Vagina (tissue), 2 donors: ENCODE results near the gene SLC6A4. TPM values are rescaled to one million over a fixed set of nuclear protein-coding genes. Genes with fewer than 3 reads are reported as not detected.
A peak's percentile ranks its signal among the peaks of the same experiment; 100 is the strongest.

ENCODE experiments used
- DNase-seq, 2 donors: peaks; one replicate each; pipeline ENCODE4 v3.0.0-alpha.2; 2017; ENCODE audit errors: extremely low spot score in 2 of 2
- H3K27ac ChIP-seq: fragments of 200-600 bp; sonication (generic); one replicate; pipeline ENCODE4 v1.5.1; 2019
- H3K27me3 ChIP-seq: fragments of 200-600 bp; sonication (generic); one replicate; pipeline ENCODE4 v1.5.1; 2019
- H3K36me3 ChIP-seq, 2 donors: fragments of 200-600 bp; sonication (generic); one replicate each; pipeline ENCODE4 v1.5.1; 2017 to 2019
- H3K4me1 ChIP-seq: fragments of 200-600 bp; sonication (generic); one replicate; pipeline ENCODE4 v1.5.1; 2019
- H3K4me3 ChIP-seq, 2 donors: fragments of 200-600 bp; sonication (generic); 1 replicate in 1 of 2; 2 replicates in 1 of 2; pipeline ENCODE4 v1.5.1; 2016 to 2019
- H3K9me3 ChIP-seq: fragments of 200-600 bp; sonication (generic); one replicate; pipeline ENCODE4 v1.5.1; 2019
- POLR2A ChIP-seq, 2 donors: fragments of 450-650 bp; IDR thresholded peaks; one replicate each; pipeline ENCODE4 v1.6.1; 2017; ENCODE audit warnings: antibody characterized with exemption in 2 of 2, mild to moderate bottlenecking in 2 of 2, moderate library complexity in 2 of 2
- POLR2AphosphoS5 ChIP-seq, 2 donors: sonication (generic); formaldehyde crosslinking; IDR thresholded peaks; one replicate each; pipeline ENCODE4 v1.9.0; 2017; ENCODE audit warnings: antibody characterized with exemption in 2 of 2, mild to moderate bottlenecking in 2 of 2, low read depth in 1 of 2; ENCODE audit not compliant: insufficient read depth in 1 of 2
- intact Hi-C: fragments of 100-400 bp; cut with DNase I; formaldehyde crosslinking; loops from one replicate; pipeline ENCODE4 v1.15.1; 2023
- total RNA-seq: library from RNA; depleted of rRNA; stranded (reverse); fragments of >200 nt; gene quantifications from one replicate; pipeline ENCODE4 v1.2.3, GENCODE V29; 2016
- TF ChIP-seq, protein P1 (sequence below), 3 experiments: fragments of 450-650 bp in 2 of 3; fragments of 200-600 bp in 1 of 3; sonication (generic) in 1 of 3; IDR thresholded peaks; one replicate each; pipeline ENCODE4 v1.5.1; 2017 to 2019; ENCODE audit warnings: antibody characterized with exemption in 3 of 3, mild to moderate bottlenecking in 2 of 3, moderate library complexity in 2 of 3

SLC6A4 gene
- total RNA-seq, 1 donor from 2014 or later = 0.98 TPM

GRCh38 chr17:30236766-30237165 lies 1.3 kb upstream of the SLC6A4 start:
- Histone ChIP-seq H3K36me3 (no peaks in the 10 kb centered on the region), H3K4me3 (no peak overlapping the region), H3K27ac (no peak overlapping the region), H3K27me3 (no peaks in the 10 kb centered on the region), H3K4me1 (peaks cover 30% of the 10 kb centered on the region), H3K9me3 (no peaks in the 10 kb centered on the region)
- TF ChIP-seq, protein P1, sequence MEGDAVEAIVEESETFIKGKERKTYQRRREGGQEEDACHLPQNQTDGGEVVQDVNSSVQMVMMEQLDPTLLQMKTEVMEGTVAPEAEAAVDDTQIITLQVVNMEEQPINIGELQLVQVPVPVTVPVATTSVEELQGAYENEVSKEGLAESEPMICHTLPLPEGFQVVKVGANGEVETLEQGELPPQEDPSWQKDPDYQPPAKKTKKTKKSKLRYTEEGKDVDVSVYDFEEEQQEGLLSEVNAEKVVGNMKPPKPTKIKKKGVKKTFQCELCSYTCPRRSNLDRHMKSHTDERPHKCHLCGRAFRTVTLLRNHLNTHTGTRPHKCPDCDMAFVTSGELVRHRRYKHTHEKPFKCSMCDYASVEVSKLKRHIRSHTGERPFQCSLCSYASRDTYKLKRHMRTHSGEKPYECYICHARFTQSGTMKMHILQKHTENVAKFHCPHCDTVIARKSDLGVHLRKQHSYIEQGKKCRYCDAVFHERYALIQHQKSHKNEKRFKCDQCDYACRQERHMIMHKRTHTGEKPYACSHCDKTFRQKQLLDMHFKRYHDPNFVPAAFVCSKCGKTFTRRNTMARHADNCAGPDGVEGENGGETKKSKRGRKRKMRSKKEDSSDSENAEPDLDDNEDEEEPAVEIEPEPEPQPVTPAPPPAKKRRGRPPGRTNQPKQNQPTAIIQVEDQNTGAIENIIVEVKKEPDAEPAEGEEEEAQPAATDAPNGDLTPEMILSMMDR (IDR thresholded peaks at IDR 0.05) = no peak
- TF ChIP-seq POLR2A (IDR thresholded peaks at IDR 0.05) = no peak
- TF ChIP-seq POLR2AphosphoS5 (IDR thresholded peaks at IDR 0.05; ENCODE audit: insufficient read depth in 1 of 2, low read depth in 1 of 2) = no peak
- DNase-seq = peak in 1 of 2 donors; percentile 70
- intact Hi-C loops = no loop called here

DNA sequence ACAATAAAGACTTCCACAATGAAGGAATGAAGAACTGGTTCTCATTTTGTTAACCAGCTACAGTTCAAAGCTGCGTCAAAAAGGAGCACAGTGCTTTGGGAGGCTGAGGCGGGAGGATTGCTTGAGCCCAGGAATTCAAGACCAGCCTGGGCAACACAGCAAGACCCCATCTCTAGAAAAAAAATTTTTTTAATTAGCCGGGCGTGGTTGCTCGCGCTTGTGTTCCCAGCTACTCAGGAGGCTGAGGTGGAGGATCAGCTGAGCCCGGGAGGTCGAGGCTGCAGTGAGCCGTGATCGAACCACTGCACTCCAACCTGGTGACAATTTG lies 764 bp upstream of the SLC6A4 start:
- no peaks in the 10 kb centered on the region for H3K27me3 ChIP-seq
- H3K4me1 ChIP-seq = peaks cover 30% of the 10 kb centered on the region
- TF ChIP-seq, protein P1 (IDR thresholded peaks at IDR 0.05) = no peak
- TF ChIP-seq POLR2A (IDR thresholded peaks at IDR 0.05) = no peak
- no peak for TF ChIP-seq POLR2AphosphoS5 (IDR thresholded peaks at IDR 0.05; ENCODE audit: insufficient read depth in 1 of 2, low read depth in 1 of 2)
- H3K27ac ChIP-seq = no peak overlapping the region
- no peaks in the 10 kb centered on the region for H3K9me3 ChIP-seq
- peak overlapping the region in 1 of 2 donors; percentile 45 for H3K4me3 ChIP-seq
- intact Hi-C loops = no loop called here
- no peaks in the 10 kb centered on the region for H3K36me3 ChIP-seq
- no peak for DNase-seq

- intact Hi-C loops = no loop called here
- TF ChIP-seq POLR2AphosphoS5 (IDR thresholded peaks at IDR 0.05; ENCODE audit: insufficient read depth in 1 of 2, low read depth in 1 of 2) (no peak), POLR2A (IDR thresholded peaks at IDR 0.05) (no peak)
- TF ChIP-seq, protein P1 (IDR thresholded peaks at IDR 0.05) = no peak
- Histone ChIP-seq H3K27ac (no peak overlapping the region), H3K27me3 (no peaks in the 10 kb centered on the region), H3K9me3 (no peaks in the 10 kb centered on the region), H3K36me3 (no peaks in the 10 kb centered on the region), H3K4me3 (peak overlapping the region; percentile 35 to 45), H3K4me1 (peaks cover 30% of the 10 kb centered on the region)
- no peak for DNase-seq
These were observed 533 bp downstream of the SLC6A4 start for GRCh38 chr17:30234964-30235363.

GRCh38 chr17:30234296-30234695 lies 1.2 kb downstream of the SLC6A4 start:
- no peaks in the 10 kb centered on the region for H3K9me3 ChIP-seq
- intact Hi-C loops = no loop called here
- no peak overlapping the region for H3K27ac ChIP-seq
- TF ChIP-seq, protein P1 (IDR thresholded peaks at IDR 0.05) = no peak
- TF ChIP-seq POLR2AphosphoS5 (IDR thresholded peaks at IDR 0.05; ENCODE audit: insufficient read depth in 1 of 2, low read depth in 1 of 2) (no peak), POLR2A (IDR thresholded peaks at IDR 0.05) (no peak)
- no peak overlapping the region for H3K4me3 ChIP-seq
- H3K4me1 ChIP-seq = peaks cover 30% of the 10 kb centered on the region
- H3K27me3 ChIP-seq = no peaks in the 10 kb centered on the region
- no peak for DNase-seq
- no peaks in the 10 kb centered on the region for H3K36me3 ChIP-seq

DNA sequence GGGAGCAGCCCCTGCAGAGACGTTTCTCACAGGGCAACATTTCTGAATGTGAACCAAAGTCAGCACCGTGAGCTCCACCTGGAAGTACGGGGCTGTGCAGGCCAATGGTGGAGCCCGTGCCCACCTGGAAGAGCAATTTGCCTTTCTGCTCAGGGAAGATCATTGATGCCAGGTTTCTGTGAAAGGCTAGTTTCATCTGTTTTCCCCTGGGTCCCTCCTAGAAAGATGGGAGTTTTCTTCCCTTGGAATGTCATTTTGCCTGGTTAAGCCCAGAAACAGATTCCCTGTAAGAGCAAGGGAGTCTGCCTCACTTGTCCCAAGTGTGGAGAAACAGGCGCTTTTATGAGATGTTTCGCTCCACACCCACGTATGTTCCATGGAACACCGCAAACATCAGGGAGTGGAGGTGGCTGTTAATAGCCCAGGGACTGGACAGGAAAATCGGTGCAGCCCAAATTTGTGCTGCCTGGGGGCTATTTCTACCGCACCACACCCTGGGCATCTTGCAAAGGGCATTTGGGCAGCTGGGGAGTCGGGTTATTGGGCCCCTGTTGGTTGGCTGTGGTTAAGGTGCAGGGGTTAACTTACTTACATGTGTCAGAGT lies 2.6 kb downstream of the SLC6A4 start:
- no peak for DNase-seq
- H3K27ac ChIP-seq = no peak overlapping the region
- H3K4me3 ChIP-seq = no peak overlapping the region
- H3K4me1 ChIP-seq = peaks cover 30% of the 10 kb centered on the region
- TF ChIP-seq POLR2A (IDR thresholded peaks at IDR 0.05) = no peak
- TF ChIP-seq POLR2AphosphoS5 (IDR thresholded peaks at IDR 0.05; ENCODE audit: insufficient read depth in 1 of 2, low read depth in 1 of 2) = no peak
- TF ChIP-seq, protein P1 (IDR thresholded peaks at IDR 0.05) = no peak
- H3K36me3 ChIP-seq = no peaks in the 10 kb centered on the region
- no peaks in the 10 kb centered on the region for H3K27me3 ChIP-seq
- no peaks in the 10 kb centered on the region for H3K9me3 ChIP-seq
- intact Hi-C loops = no loop called here
